ENCODE data around the gene C11orf58.

C11orf58 gene

GRCh38 chr11:16799890-16800289 lies 61.4 kb downstream of the C11orf58 start:
- in situ Hi-C loops (cut with HindIII; ENCODE audit: low sequenced_read_pairs) = no loop called here

- in situ Hi-C loops (cut with HindIII; ENCODE audit: low sequenced_read_pairs) = no loop called here
Observed at GRCh38 chr11:16800382-16800781, 61.9 kb downstream of the C11orf58 start.

- in situ Hi-C loops (cut with HindIII; ENCODE audit: low sequenced_read_pairs) = no loop called here
Observed at GRCh38 chr11:16801288-16801980, 63.0 kb downstream of the C11orf58 start.

- in situ Hi-C loops (cut with HindIII; ENCODE audit: low sequenced_read_pairs) = no loop called here
Observed at GRCh38 chr11:16804104-16804947, 65.9 kb downstream of the C11orf58 start.

- in situ Hi-C loops (cut with HindIII; ENCODE audit: low sequenced_read_pairs) = no loop called here
Observed at GRCh38 chr11:16805938-16806337, 67.5 kb downstream of the C11orf58 start.

- in situ Hi-C loops (cut with HindIII; ENCODE audit: low sequenced_read_pairs) = no loop called here
Observed at GRCh38 chr11:16806791-16807190, 68.3 kb downstream of the C11orf58 start.

- in situ Hi-C loops (cut with HindIII; ENCODE audit: low sequenced_read_pairs) = no loop called here
Observed at GRCh38 chr11:16807306-16807705, 68.9 kb downstream of the C11orf58 start.
